GM18507 (cell line): ENCODE data around the gene PSMD3.

Experiments used
- DNase-seq: peaks from one replicate; pipeline ENCODE4 v3.0.0; 2011; ENCODE audit warnings: low read depth; ENCODE audit not compliant: insufficient read length; ENCODE audit errors: extremely low spot score
- FAIRE-seq: peaks from 2 replicates; lab custom pipeline; 2011; peaks lifted over from hg19 to GRCh38; lab: Jason Lieb, UNC

The PSMD3 gene

DNA sequence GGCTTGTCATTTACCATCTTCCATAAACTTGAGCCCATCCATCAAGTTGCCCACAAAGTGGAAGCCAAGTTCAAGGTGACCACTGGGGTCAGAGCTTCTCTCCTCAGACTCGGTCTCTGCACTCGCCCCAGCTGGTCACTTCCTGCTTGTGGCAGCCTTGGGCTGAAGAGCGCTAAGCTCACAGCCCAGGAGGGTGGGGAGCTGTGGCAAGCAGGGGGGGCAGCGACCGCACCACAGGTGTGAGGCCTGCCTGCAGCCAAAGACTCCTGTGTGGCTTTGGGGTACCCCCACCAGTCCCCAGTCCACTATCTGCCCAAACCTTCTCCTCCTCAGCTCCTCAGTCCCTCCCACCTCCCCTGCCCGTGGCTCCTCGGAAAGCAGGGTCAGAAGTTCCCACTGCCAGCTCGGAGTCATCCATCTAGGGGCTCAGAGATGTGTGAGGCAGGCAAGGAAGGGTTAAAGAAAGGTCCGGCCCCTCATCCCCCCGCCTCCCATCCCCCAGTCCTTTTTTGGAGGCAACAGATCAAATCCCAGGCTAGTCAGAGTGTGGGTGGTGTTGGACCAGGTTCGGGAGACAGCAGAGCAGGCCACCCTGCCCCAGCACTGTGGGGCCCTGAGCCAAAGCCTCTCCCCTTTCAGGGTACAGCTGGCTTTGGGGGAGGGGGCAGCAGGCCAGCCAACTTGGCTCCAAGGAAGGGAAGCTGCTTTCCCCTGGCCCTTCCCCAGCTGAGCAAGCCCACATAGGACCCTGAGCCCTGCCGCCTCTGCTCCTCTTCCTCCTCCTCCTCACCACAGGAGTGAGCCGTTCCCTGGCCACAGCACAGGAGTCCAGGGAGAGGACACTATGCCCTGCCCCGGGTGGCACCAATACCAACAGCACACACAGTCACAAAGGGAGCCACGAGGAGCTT, 37.9 kb downstream of the PSMD3 start:
- DNase-seq (no peak), FAIRE-seq (no peak)

- FAIRE-seq (no peak), DNase-seq (no peak)
These were observed 38.8 kb downstream of the PSMD3 start for GRCh38 chr17:40019140-40019991.

- no peak for DNase-seq
- no peak for FAIRE-seq
These were observed 39.5 kb downstream of the PSMD3 start for GRCh38 chr17:40020146-40020545.

DNA sequence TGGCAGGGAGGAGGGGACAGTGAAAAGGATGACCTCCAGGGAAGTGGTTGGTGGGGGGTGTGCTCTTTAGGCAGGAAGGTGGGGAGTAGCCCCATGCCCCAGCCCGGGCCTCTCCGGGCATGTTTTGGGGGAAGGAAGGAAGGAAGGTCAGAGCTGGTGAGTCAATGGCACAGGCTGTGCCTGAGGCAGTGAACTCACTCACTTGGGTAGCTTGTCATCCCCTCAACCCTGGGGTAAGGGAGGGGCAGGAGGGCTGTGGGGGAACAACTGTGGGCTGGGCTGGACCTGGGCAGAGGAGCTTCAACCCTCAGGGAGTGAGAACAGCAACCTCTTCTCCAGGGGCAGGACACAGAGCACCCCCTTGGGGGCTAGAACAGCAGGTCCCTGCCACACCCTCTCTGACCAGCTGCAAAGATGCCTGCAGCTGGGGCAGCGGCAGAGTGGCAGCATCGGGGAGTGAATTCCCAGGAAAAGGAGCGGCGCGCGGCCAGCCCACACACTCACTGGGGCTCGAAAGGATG, 40.9 kb downstream of the PSMD3 start:
- no peak for FAIRE-seq
- no peak for DNase-seq

- DNase-seq (no peak), FAIRE-seq (no peak)
These were observed 41.9 kb downstream of the PSMD3 start for GRCh38 chr17:40022497-40022896.

- no peak for DNase-seq
- FAIRE-seq = no peak
These were observed 42.4 kb downstream of the PSMD3 start for GRCh38 chr17:40022961-40023541.

DNA sequence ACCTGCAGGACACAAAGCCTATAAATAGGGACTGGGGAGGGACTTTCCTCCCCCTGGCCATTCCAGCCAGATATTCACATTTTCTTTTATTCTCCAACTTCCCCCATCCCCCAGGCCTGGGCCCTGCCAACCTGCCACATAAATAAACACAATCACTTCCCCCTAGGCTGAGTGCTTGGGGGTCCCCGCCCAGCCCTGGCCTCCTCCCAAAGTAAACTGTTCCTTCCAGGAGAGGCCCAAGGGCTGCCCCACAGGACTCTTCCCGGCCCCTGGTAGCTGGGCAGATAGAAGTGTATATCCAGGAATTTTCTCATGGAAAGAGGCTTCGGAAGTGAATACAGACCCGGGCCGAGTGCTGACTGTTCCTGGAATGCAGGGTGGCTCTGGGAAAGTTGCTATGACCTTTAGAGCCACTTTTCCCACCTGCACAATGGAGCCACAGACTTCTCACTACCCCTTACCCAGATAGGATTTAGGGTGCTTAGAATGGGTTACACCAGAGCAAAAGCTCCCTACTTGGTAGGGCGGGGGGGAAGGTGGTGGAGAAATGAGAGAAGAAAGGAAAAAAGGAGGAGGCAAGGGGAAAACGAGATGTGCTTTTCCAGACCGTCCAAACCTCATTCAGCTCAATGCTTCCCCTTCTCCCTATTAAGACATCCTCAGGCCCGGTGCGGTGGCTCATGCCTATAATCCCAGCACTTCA, 43.1 kb downstream of the PSMD3 start:
- no peak for FAIRE-seq
- no peak for DNase-seq

GRCh38 chr17:40024901-40025300, 44.3 kb downstream of the PSMD3 start:
- FAIRE-seq = no peak
- DNase-seq = no peak

DNA sequence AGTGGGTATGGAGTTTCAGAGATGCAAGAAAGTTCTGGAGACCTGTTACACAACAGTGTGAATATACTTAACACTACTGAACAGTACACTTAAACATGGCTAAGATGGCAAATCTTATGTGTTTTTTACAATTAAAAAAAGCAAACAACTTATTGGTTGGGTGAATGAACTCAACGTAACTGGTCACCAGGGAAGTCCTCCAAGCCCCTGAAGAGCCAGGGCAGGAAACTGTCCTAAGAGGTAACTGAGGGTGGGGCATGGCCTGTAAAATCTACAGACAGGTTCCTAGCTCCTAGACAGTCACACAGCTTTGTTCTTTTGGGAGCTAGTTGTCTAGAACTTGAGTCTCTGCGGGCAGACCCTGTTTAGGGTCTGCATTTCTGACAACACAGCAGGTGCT, 45.0 kb downstream of the PSMD3 start:
- DNase-seq (no peak), FAIRE-seq (no peak)

DNA sequence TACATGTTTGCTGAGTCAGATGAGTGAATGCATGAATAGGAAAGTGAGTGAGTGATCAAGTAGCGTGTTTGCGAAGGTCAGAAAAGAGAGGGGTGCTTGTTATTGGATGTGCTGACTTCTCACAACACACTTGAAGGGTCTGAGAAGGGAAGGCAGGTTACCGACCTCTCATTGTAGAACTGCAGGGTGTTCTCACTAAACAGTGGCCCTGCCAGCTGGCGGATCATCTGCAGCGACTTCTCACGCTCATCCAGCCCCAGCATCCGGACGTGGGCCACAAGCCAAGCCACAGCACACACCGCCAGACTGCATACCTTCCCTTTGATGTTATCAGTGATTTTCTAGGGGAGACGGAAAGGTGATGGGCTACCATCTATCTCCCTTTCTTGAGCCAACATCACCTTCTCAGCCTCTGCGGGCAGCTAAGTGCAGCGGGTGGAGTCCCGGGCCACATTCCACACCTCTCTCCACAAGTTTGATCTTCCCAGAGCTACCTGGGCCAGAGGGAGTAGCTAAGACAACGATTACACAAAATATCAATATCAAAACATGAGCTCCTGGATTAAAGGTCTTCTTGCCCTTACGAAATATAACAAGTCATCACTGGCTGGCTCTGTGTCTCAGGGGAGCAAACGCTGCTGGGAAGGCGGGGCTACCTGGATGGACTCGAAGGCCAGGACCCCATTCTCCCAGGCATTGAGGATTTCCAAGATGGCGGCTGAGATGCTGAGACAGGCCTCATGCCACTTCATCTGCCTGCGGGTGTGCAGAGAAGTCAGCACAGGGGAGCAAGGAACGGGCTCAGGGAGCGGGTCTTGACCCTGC, 45.6 kb downstream of the PSMD3 start:
- DNase-seq = no peak

GRCh38 chr17:40026816-40027613, 46.4 kb downstream of the PSMD3 start:
- DNase-seq = peak; percentile 74
- FAIRE-seq = peak; percentile 78

More for the DNA sequence above, 45.6 kb downstream of the PSMD3 start:
- FAIRE-seq = no peak

- DNase-seq = no peak
- no peak for FAIRE-seq
These were observed 47.0 kb downstream of the PSMD3 start for GRCh38 chr17:40027614-40028012.

DNA sequence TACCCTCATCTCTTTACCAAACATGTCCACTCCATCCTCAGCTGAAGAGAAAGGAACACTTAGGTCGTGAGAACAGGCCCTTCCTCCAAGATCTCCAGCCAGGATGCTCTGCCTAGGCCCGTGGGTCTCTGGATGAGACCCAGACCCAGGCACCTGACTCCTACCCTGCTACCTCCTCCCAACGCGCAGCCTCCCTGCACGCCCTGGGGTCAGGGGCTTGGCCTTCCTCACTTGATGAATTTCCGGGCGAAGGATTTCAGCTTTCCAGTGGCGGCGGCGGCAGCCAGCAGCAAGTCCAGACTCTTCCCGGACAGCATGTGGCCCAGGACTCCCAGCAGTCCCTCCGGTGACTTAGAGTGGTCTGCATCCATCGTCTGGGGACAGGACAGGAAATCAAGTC, 48.0 kb downstream of the PSMD3 start:
- no peak for FAIRE-seq
- no peak for DNase-seq

DNA sequence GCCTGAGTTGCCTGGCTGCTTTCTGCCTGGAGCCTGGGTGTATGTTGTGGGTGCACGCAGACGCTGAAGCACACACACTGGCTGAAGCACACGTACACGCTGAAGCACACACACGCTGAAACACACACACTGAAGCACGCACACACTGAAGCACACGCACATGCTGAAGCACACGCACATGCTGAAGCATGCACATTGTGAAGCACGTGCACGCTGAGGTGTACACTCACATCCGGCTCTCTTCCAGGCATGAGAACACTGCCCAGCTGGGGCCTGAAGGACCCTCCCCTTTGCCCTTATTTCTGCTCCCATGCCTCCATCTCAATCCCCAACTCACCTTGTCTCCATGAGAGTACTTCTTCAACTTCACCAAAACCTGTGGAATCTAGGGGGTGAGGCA, 51.1 kb downstream of the PSMD3 start:
- FAIRE-seq = no peak

GRCh38 chr17:40032322-40033320, 52.0 kb downstream of the PSMD3 start:
- no peak for FAIRE-seq
- DNase-seq = no peak

More for the DNA sequence above, 51.1 kb downstream of the PSMD3 start:
- DNase-seq = no peak

- FAIRE-seq (no peak), DNase-seq (no peak)
These were observed 52.7 kb downstream of the PSMD3 start for GRCh38 chr17:40033339-40033738.
